ENCODE measurements around the gene CLCN3. TPM values are rescaled to one million over a fixed set of nuclear protein-coding genes. Genes with fewer than 3 reads are reported as not detected.
"Not testable (repeated sequence)": the region's sequence is repeated elsewhere in the genome, so short reads cannot be mapped to it uniquely, and the experiment has no call there.

Gene CLCN3
- 46.9 TPM for total RNA-seq (ENCODE audit: insufficient read depth, low replicate concordance)

DNA sequence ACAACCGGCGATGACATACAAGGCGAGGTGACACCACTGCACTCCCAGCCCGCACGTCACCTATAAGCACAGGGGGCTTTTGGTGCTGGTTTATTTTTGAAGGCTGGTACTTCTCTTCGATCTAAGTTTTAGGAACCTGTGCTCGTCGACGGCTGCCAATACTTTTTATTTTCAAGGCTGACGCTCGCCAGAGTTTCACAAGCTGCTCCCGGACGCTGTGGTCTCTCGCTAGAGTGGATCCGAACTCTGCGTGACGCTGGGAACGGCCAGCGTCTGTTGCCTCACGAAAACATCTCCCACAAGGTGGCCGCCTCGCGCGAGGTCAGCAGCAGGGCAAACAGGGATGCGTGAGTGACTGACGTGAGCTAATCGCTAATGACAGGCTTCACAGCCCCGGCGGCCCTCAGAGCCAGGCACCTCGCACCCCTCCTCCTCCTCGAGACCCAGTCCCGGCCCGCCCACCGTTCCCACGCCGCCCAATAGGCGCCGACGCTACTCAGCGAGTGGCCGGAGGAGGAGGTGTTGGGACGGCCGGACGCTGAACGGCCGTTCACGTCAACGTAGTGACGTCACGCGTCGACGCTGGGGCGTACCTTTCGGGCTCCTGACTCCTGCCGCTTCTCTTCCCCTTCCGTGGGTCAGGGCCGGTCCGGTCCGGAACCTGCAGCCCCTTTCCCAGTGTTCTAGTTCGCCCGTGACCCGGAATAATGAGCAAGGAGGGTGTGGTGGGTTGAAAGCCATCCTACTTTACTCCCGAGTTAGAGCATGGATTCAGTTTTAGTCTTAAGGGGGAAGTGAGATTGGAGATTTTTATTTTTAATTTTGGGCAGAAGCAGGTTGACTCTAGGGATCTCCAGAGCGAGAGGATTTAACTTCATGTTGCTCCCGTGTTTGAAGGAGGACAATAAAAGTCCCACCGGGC, at the start of gene CLCN3:
Gene CLCN3, plus strand, starts transcription at position 621 of the 922 bp plus-strand sequence. CDS start 15,351 bp downstream, outside the sequence.
- peak; percentile 99 for DNase-seq (ENCODE audit: low spot score)

DNA sequence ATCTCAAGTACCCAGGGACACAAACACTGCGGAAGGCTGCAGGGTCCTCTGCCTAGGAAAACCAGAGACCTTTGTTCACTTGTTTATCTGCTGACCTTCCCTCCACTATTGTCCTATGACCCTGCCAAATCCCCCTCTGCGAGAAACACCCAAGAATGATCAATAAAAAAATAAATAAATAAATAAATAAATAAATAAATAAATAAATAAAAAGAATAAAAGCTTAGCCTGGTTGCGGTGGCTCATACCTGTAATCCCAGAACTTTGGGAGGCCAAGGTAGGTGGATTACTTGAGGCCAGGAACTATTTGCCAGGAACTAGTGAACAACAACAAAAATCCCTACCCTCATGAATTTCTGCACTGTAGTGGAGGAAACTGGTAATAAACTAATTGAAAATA, 49.4 kb upstream of the CLCN3 start:
- DNase-seq (ENCODE audit: low spot score): not testable (repeated sequence)

DNA sequence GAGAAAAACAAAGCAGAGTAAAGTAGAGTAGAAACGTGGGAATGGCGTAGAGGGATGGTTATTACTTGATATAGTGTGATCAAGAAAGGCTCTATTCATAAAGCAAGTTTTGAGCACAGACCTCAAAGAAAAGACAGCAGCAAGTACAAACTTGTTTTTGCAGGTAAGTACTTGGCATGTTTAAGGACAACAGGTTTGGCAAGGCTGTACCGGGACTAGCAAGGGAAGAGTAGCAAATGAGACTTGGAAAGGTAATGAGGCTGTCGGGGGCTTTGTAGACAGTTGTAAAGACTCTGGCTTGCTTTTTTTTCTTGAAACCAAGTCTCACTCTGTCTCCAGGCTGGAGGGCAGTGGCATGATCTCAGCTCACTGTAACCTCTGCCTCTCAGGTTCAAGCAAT, 48.9 kb upstream of the CLCN3 start:
- peak; percentile 25 for DNase-seq (ENCODE audit: low spot score)

DNA sequence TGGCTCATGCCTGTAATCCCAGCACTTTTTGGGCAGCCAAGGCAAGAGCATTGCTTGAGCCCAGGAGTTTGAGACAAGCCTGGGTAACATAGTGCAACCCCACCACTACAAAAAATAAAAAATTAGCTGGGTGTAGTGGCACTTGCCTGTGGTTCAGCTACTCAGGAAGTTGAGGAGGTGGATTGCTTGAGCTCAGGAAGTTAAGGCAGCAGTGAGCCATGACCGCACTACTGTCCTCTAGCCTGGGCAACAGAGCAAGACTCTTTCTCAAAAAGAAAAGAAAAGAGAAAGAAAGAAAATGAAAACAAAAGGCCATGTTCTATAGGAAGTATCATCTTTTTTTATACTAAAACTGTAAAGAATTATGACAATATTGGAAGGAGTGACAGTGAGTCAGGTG, 46.5 kb upstream of the CLCN3 start:
- DNase-seq (ENCODE audit: low spot score): no peak

DNA sequence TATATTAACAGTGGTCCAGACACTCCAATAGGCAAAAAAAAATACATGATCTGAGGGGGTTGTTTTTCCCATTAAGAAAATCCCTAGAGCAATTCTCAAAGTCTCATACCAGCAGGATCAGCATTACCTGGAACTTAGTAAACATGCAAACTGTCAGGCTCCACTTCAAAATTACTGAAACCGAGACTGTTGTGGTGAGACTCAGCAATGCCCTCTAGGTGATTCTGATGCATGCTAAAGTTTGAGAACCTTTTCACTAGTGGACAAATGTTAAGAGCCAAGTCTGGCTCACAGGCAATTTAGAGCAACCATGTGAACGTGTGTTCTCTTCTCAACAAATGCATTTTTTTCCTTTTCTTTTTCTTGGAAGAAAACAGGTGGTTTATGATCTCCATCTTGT, 38.2 kb upstream of the CLCN3 start:
- DNase-seq (ENCODE audit: low spot score): no peak

DNA sequence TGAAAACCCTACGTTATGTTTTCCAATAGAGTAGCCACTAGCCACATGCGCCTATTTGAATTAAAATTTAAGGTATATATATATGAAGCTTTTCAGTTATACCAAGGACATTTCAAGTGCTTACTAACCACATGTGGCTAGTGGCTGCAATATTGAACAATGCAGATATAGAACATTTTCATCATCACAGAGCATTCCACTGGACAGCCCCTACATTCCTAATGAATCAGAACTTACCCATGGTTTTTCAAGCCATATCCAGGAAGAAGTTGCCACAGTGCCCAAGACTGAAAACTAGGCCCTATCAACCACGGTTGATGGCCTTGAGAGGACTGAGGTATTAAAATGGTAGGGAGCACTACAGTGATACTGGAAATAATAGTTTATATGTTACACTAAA, 37.7 kb upstream of the CLCN3 start:
- no peak for DNase-seq (ENCODE audit: low spot score)

DNA sequence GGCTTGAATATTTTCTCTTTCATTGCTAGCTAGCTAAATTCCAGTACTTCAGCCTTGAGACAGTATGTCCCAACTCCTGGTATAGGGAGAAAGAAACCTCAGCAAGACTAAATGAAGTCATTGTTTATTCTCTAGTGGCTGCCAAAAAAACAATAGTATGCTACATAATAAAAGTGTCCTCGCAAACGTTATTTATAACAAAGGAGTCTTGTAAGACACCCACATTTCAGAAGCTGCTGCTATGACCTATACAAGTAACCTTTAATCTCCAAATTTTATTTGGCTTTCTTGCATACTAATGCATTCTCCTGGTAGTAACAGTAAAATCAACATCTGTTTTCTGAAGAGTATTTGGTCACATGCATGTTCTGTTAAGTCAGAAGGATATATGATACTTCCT, 36.8 kb upstream of the CLCN3 start:
- DNase-seq (ENCODE audit: low spot score): no peak

DNA sequence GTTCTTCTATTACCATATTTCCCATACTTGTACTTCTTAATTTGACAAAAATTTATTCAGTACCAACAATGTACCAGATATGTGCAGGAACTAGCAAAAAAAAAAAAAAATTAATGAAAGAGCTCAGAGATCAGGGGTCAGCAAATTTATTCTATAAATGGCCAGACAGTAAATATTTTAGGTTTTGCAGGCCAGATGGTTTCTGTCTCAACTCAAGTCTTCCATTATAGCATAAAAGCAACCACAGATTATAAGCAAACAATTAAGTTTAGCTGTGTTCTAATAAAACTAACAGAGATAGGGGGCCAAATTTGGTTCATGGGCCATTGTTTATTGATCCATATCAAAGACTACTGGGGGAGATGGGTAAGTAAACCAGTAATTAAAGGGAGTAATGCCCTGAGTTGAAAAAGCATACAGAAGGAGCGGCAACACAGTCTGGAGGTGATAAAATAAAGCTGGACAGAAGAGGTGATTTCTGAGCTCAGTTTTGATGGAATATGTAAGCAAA, 27.3 kb upstream of the CLCN3 start:
- DNase-seq (ENCODE audit: low spot score): no peak

DNA sequence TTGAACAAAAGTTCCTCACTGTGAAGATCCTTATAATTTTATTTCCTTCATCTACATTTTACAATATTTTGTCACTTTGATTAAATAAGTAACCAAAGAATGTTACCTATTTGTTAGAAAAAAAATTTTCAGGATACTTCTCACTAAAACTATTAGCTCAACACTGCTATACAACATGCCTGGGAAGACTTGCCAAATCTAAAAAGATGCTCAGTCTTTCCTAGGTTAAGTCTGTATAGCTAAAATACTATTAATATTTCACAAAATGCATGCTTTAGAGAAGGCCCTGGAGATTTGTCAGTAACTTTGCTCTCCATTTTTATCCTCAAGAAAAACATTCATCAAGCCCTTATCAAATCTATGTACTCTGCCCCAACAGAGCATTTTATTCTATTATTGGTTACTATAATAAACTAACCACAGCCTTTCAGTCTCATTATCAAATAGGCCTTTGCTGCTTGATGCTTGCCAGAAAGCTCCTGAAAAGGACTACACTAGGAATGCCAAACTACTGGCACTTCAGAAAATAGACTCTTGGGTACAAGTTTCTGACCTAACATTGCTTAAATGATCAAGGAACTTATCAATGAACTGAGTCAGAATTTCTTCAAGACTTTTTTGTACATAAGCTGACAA, 25.7 kb upstream of the CLCN3 start:
- no peak for DNase-seq (ENCODE audit: low spot score)

DNA sequence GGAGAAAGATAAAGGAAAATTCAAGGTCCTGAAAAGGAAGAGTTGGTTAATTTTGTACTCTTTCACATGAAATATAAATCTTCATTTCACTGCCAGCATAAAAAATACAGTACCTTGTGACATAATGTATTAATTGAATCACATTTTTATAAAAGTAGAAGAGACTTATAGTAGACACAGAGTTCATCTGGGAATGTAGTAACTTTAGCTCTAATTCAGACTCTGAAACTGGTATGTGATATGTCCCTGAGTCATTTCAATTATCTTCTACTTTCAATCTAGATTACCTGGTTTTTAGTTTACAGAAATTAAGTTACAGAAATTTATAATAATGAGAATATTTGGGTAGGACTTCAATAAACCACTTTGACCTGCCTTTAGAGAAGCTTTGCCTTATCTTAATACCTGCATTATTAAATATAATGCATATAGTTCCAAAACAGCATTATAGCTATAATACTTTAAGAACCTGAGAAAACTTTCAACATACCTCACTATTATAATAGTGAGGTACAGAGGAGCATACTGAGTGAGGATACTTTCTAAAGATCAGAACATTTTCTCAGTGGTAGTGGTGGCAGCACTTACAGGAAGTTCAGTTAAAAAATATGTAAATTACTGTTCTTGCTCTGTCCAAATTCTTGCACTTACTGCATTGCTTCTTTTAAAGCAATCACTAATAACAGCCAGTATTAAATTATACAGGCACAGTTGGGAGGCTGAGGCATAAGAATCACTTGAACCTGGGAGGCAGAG, 19.2 kb upstream of the CLCN3 start:
- no peak for DNase-seq (ENCODE audit: low spot score)

DNA sequence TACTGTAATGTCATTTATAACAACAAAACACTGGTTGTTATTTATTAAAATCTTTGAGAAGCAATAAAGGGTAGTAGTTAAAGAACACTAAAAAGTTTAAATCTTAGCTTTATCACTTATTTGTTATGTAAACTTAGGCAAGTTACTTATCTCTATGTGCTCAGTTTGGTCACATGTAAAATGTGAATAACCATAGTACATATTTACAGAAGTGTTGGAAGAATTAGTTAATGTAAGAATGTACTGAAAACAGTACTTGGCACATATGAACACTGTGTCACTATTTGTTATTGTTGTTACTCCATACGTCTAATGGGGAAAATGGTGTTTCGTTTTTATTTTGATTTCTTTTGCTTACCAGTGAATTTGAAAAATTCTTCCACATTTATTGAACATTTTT, 17.1 kb upstream of the CLCN3 start:
- DNase-seq (ENCODE audit: low spot score): no peak

DNA sequence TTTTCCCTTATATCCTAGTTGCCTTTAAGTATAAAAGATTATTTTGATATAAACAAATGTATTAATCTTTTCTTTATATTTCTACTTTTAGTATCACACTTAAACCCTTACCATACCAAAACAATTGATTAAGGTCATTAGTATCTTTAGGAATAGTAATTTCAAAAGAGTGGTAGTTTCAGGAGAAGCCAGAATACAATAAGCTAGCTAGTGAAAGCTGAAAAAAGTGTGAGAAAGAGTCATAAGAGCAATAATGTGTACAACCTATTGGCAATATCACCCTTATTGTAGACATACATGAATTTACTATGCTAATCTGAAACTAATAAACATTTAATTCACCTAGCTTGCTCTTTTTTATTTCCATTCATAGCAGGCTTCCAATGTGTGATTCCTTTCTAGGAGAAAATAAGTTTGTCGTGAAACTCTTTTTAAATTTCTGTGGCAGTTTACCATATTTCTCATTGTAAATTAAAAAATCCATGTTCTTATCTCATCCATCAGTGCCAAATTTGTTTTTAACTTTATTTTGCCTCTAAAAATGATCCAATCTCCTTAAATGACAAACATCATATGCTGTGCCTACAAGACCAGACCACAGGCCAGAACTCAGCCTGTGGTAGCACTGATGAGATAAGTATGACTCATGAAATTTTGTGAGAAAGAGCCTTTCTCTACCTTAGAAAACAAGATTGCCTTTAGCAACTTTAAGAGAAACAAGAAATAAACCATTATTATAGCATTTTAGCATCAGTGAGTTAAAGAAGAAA, 16.1 kb upstream of the CLCN3 start:
- no peak for DNase-seq (ENCODE audit: low spot score)

DNA sequence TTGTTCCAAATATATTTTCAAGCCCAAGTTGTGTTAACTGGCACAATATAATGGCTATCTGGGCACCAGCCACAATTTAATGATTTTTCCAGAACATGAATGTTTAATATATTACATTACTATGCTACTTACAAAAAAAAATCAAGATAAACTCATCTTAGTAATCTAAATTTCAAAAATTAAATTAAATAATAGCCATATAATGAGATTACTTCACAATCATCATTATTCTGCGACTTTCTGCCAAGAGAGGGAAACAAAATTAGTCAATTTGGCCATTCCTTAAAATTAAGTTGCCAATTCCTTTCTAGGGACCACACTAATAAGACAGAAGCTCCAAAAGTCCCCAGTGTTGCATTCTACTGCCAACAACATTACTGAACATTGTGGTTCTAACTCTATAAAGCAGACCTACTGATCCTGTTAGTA, 15.5 kb upstream of the CLCN3 start:
- no peak for DNase-seq (ENCODE audit: low spot score)

DNA sequence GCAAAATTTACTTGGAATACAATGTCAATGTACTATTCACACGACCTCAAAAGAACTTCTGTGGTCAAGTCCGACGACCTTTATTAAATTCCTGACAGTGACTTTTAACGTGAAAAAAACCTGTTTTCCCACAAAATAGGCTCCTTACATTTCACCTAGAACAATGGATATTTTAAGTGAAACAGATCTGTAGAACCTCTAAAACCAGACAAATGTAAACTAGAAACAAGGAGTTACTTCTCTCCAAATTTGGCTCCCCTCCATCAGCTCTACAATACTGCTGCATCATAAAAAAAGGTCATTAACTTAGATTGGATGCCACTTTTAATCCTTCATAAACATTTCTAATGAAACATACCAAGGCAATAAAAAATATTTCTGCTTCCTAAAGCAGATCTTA, 9.2 kb upstream of the CLCN3 start:
- DNase-seq (ENCODE audit: low spot score): no peak

DNA sequence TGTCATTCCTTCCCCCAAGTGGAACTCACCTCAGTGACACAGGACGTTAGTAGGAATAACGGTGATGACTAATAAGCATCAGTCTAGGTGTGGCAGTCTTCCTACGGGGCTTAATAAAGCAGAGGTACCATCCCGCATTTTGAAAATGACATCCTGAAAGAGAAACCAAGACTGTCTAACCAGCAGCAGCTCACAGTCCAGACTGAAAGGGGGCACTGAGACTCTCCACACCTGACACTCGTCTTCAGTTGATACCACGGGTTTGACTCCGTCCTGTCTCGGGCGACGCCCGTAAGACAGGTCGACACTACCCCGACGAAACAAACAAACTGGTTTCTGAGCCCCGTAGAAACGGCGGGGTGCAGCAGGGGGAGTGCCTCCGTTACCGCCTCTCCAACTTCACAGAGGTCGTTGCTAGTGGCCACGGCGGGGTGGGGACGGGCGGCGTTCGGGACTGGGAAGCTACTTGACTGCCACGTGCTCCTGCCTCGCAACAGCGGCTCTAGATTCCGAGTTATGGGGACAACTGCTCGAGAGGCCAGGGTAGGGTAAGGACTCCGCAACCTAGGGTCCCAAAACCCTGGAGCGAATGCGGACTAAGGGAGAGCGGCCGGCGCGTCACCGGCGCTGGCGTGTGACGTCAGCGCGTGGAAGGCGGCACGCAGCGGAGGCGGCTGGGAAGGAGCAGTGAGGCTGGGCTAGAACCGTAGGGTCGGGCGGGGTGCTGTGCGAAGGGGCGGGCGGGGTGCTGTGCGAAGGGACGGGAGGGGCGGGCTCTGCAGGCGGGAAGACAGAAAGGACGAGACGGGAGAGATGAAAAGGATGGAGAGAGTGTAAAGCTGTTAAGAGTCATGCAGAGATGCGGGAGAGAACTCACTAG, 8.1 kb upstream of the CLCN3 start, which contains the start of gene NEK1:
Gene NEK1, minus strand, starts transcription at position 593 of the 880 bp plus-strand sequence. CDS start 9,953 bp downstream, outside the sequence.
- DNase-seq (ENCODE audit: low spot score): peak; percentile 94

DNA sequence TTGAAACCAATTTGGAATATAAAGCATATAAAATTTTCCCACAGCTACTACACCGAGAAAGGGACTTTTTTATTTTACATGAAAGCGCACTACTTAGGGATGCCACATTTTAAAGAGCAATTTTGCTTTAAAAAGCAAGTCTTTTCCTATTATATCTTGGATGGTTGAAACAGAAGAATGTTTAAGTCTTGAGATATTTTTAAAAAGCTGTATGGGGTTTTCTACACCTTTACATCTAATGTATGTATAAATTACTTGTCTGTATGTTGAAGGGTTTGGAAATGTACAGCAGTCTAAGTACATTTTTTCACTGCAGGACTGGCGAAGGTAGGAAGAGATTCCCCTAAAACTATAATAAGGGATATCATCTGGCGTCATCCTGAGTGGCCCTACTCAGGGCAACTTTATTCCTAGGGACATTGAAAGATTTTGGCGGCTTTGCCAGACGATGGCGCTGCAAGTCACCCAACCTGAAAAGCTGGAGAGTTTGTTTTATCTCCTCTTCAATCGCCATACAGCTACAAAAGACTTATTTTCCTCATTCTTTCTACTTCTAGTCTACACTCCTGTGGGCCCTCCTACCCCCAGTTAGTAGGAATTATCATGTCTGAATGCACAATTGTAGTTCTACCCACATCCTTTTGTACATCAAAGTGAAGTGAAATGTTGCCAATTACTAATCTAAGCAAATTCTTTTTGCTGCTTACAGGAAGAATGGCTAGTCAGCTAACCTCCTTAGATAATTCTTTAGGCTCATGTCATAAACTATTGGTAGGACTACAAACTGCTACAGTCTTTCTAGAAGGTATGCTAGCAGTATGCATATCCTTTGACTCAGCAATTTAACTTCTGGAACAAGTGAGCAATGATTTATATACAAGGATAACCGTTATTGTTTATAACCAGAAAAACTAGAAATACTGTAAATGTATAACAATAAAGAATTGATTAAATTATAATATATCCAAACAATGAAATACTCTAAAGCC, 7.2 kb upstream of the CLCN3 start:
- peak; percentile 87 for DNase-seq (ENCODE audit: low spot score)

DNA sequence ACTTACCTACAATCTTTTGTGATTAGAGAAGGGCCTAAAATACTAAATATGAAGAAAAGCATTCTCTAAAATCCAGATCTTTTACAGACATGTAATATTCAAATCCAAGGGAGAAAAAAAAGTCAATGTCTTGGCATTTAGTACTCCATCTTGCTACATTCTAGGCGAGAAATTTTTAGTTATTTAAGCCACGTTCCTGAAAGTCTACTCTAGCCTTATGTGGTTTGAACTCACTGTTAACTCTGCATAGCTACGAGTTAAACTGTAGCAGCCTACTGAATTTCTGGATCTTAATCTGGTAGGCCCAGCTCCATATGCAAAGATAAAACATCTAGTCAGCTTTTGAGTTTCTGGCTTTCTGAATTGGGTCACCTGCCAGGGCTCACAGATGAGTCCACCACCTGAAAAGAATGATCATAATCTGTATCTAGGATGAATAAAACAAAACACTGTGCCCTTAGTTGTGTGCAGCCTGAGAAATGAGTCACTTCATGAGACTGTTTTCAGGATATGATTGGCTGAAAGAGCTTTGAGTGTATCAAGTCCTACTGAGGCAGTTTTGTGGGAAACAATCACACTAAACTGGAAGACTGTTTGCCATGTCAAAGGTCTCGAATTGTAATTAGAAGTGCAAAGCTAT, 4.8 kb upstream of the CLCN3 start:
- no peak for DNase-seq (ENCODE audit: low spot score)

DNA sequence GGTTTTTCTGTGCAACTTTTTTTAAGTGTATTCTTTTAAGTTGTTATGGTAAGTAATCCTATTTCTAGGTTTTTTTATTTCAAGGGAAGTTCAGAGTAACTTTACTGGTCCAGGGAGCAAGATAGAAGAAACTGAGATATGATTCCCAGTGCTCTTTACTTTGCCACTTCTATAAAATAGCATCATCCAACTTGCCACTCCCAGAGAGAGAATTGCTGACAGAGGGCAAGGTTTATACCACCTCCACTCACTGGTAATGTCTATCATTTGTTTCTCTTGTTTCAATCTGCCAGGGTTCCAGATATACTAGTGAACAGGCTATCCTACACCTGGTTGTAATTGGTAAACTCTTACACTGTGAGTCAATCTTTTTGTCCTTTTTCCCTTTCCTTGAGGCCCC, 3.5 kb upstream of the CLCN3 start:
- DNase-seq (ENCODE audit: low spot score): no peak
